ENCODE data around the gene TTC21B.
"Not testable (repeated sequence)": the region's sequence is repeated elsewhere in the genome, so short reads cannot be mapped to it uniquely, and the experiment has no call there.

Gene TTC21B

DNA sequence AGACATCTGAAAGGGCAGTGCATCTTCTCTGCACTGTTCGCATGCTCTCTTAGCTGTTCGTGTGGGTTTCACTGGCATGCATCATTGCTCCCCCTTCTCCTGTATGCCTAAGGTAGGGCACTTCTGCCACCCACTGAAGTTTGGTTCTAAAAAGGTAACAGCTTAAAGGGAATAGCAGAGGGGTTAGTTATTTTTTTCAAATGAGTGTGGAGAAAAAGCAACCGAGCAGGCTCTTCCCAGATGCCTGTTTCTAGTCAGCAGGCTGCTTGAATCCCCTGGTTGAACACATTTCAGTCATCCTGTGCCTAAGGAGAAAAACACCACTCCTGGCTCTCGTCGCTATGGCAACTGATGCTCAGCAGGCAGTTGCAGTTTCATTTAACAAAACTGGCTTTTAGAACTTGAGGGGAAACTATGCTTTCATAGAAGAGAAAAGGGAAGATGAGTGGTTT is 89.7 kb downstream of the TTC21B start:
- no peaks in the 10 kb centered on the region for H3K27me3 ChIP-seq (ENCODE audit: control insufficient read depth in 3 of 3, insufficient read depth in 3 of 3, low read depth in 1 of 3, low read length in 3 of 3)
- H4K8ac ChIP-seq (ENCODE audit: low read depth, low read length), result no peak overlapping the region
- peaks cover 4 to 14% of the 10 kb centered on the region in 2 donors for H3K9me3 ChIP-seq (replicated peaks in 1 of 2; ENCODE audit: control insufficient read depth in 2 of 2, insufficient read depth in 1 of 2, low read depth in 1 of 2, low read length in 2 of 2)
- H3K4ac ChIP-seq (ENCODE audit: low read length), result no peak overlapping the region
- no peak overlapping the region for H2BK12ac ChIP-seq (ENCODE audit: low read length)
- no peak overlapping the region for H3K18ac ChIP-seq (ENCODE audit: low read length)
- H3K4me1 ChIP-seq (ENCODE audit: control insufficient read depth in 2 of 2, insufficient read depth in 1 of 2, low read depth in 1 of 2, low read length in 2 of 2), result peaks cover 5 to 18% of the 10 kb centered on the region in 2 donors
- H2BK5ac ChIP-seq (ENCODE audit: low read length), result no peak overlapping the region
- no peak overlapping the region for H3K14ac ChIP-seq (ENCODE audit: low read length)
- DNase-seq (ENCODE audit: low spot score), result no peak
- H4K91ac ChIP-seq (ENCODE audit: low read depth, low read length, poor library complexity), result no peak overlapping the region
- no CpG with 5 or more reads among the region's 5 CpGs for WGBS, 2 donors (ENCODE audit: extremely low coverage in 2 of 2, insufficient read length in 2 of 2, insufficient replicate concordance in 1 of 2)
- no peaks in the 10 kb centered on the region for H3K79me1 ChIP-seq (ENCODE audit: low read depth, low read length)
- no peak overlapping the region for H3K4me3 ChIP-seq (ENCODE audit: low read length in 2 of 2)
- no peak overlapping the region for H3K9ac ChIP-seq (ENCODE audit: low read depth, low read length, poor library complexity)
- no peak overlapping the region for H3K27ac ChIP-seq (replicated peaks; ENCODE audit: low read length)
- H2BK120ac ChIP-seq (ENCODE audit: low read depth, low read length), result no peak overlapping the region
- H3K36me3 ChIP-seq (replicated peaks in 1 of 2; ENCODE audit: control insufficient read depth in 2 of 2, insufficient read depth in 2 of 2, low read length in 2 of 2), result no peaks in the 10 kb centered on the region
- H2AFZ ChIP-seq (ENCODE audit: low read length), result peak overlapping the region; percentile 26
- no peak overlapping the region for H2BK15ac ChIP-seq (ENCODE audit: low read length)
- H3K4me2 ChIP-seq (ENCODE audit: insufficient read depth, low read length, poor library complexity, severe bottlenecking), result no peak overlapping the region
- no peak overlapping the region for H3K23ac ChIP-seq (ENCODE audit: low read depth, low read length, poor library complexity)
- H2AK5ac ChIP-seq (ENCODE audit: low read depth, low read length), result no peak overlapping the region

- H3K4ac ChIP-seq (ENCODE audit: low read length); H2BK15ac ChIP-seq (ENCODE audit: low read length); H2BK12ac ChIP-seq (ENCODE audit: low read length); H3K27me3 ChIP-seq (ENCODE audit: control insufficient read depth in 3 of 3, insufficient read depth in 3 of 3, low read depth in 1 of 3, low read length in 3 of 3); H3K23ac ChIP-seq (ENCODE audit: low read depth, low read length, poor library complexity); H3K4me2 ChIP-seq (ENCODE audit: insufficient read depth, low read length, poor library complexity, severe bottlenecking); H4K91ac ChIP-seq (ENCODE audit: low read depth, low read length, poor library complexity); H3K4me3 ChIP-seq (ENCODE audit: low read length in 2 of 2); H3K18ac ChIP-seq (ENCODE audit: low read length); H3K9ac ChIP-seq (ENCODE audit: low read depth, low read length, poor library complexity); H2AFZ ChIP-seq (ENCODE audit: low read length); H4K8ac ChIP-seq (ENCODE audit: low read depth, low read length); H3K36me3 ChIP-seq (replicated peaks in 1 of 2; ENCODE audit: control insufficient read depth in 2 of 2, insufficient read depth in 2 of 2, low read length in 2 of 2); H2BK5ac ChIP-seq (ENCODE audit: low read length); H2BK120ac ChIP-seq (ENCODE audit: low read depth, low read length); H2AK5ac ChIP-seq (ENCODE audit: low read depth, low read length); H3K27ac ChIP-seq (replicated peaks; ENCODE audit: low read length); H3K79me1 ChIP-seq (ENCODE audit: low read depth, low read length); H3K14ac ChIP-seq (ENCODE audit: low read length); DNase-seq (ENCODE audit: low spot score): not testable (repeated sequence)
- H3K4me1 ChIP-seq (ENCODE audit: control insufficient read depth in 2 of 2, insufficient read depth in 1 of 2, low read depth in 1 of 2, low read length in 2 of 2), result peaks cover 5 to 18% of the 10 kb centered on the region in 2 donors
- H3K9me3 ChIP-seq (replicated peaks in 1 of 2; ENCODE audit: control insufficient read depth in 2 of 2, insufficient read depth in 1 of 2, low read depth in 1 of 2, low read length in 2 of 2), result peaks cover 5 to 14% of the 10 kb centered on the region in 2 donors
- no CpG with 5 or more reads among the region's 2 CpGs for WGBS, 2 donors (ENCODE audit: extremely low coverage in 2 of 2, insufficient read length in 2 of 2, insufficient replicate concordance in 1 of 2)
These were observed 92.5 kb downstream of the TTC21B start for GRCh38 chr2:165861083-165861482.

- not testable (repeated sequence) for H2AFZ ChIP-seq (ENCODE audit: low read length); H3K23ac ChIP-seq (ENCODE audit: low read depth, low read length, poor library complexity); H3K4me3 ChIP-seq (ENCODE audit: low read length in 2 of 2); H3K4ac ChIP-seq (ENCODE audit: low read length); H3K4me2 ChIP-seq (ENCODE audit: insufficient read depth, low read length, poor library complexity, severe bottlenecking); H4K8ac ChIP-seq (ENCODE audit: low read depth, low read length); H2AK5ac ChIP-seq (ENCODE audit: low read depth, low read length); H3K14ac ChIP-seq (ENCODE audit: low read length); H2BK12ac ChIP-seq (ENCODE audit: low read length); H3K18ac ChIP-seq (ENCODE audit: low read length); H3K27me3 ChIP-seq (ENCODE audit: control insufficient read depth in 3 of 3, insufficient read depth in 3 of 3, low read depth in 1 of 3, low read length in 3 of 3); H3K9ac ChIP-seq (ENCODE audit: low read depth, low read length, poor library complexity); H2BK15ac ChIP-seq (ENCODE audit: low read length); H3K79me1 ChIP-seq (ENCODE audit: low read depth, low read length); H2BK120ac ChIP-seq (ENCODE audit: low read depth, low read length); H4K91ac ChIP-seq (ENCODE audit: low read depth, low read length, poor library complexity); H3K27ac ChIP-seq (replicated peaks; ENCODE audit: low read length); H2BK5ac ChIP-seq (ENCODE audit: low read length); DNase-seq (ENCODE audit: low spot score); H3K36me3 ChIP-seq (replicated peaks in 1 of 2; ENCODE audit: control insufficient read depth in 2 of 2, insufficient read depth in 2 of 2, low read length in 2 of 2)
- WGBS, 2 donors (ENCODE audit: extremely low coverage in 2 of 2, insufficient read length in 2 of 2, insufficient replicate concordance in 1 of 2), result no CpG with 5 or more reads among the region's 2 CpGs
- peaks cover 5 to 14% of the 10 kb centered on the region in 2 donors for H3K9me3 ChIP-seq (replicated peaks in 1 of 2; ENCODE audit: control insufficient read depth in 2 of 2, insufficient read depth in 1 of 2, low read depth in 1 of 2, low read length in 2 of 2)
- H3K4me1 ChIP-seq (ENCODE audit: control insufficient read depth in 2 of 2, insufficient read depth in 1 of 2, low read depth in 1 of 2, low read length in 2 of 2), result peaks cover 5 to 16% of the 10 kb centered on the region in 2 donors
These were observed 93.9 kb downstream of the TTC21B start for GRCh38 chr2:165859723-165860122.

DNA sequence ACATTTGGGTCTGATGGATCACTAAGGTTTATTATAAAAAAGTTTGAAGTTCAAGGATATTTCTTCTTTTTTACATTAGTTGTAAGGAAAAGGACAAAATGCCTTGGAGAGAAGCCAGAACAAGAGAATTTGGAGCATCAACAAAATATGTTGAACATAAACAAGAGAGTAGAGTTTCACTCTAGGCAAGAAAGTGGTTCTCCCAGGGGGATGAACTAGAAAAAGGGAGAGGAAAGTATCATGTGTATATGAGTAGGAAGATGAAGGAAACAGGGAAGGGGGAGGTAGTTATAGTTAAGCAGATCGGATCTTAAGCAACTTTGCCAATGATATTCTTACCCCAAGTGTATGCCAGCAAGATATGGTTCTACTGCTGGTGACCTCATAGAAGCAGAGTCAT is 95.7 kb downstream of the TTC21B start:
- Histone ChIP-seq H3K9me3 (replicated peaks in 1 of 2; ENCODE audit: control insufficient read depth in 2 of 2, insufficient read depth in 1 of 2, low read depth in 1 of 2, low read length in 2 of 2) (peaks cover 11 to 19% of the 10 kb centered on the region in 2 donors), H2AFZ (ENCODE audit: low read length) (no peak overlapping the region), H3K79me1 (ENCODE audit: low read depth, low read length) (no peaks in the 10 kb centered on the region), H3K27me3 (ENCODE audit: control insufficient read depth in 3 of 3, insufficient read depth in 3 of 3, low read depth in 1 of 3, low read length in 3 of 3) (no peaks in the 10 kb centered on the region), H3K4me2 (ENCODE audit: insufficient read depth, low read length, poor library complexity, severe bottlenecking) (no peak overlapping the region), H2BK5ac (ENCODE audit: low read length) (no peak overlapping the region), H2BK15ac (ENCODE audit: low read length) (no peak overlapping the region), H3K9ac (ENCODE audit: low read depth, low read length, poor library complexity) (no peak overlapping the region), H3K4ac (ENCODE audit: low read length) (no peak overlapping the region), H4K91ac (ENCODE audit: low read depth, low read length, poor library complexity) (no peak overlapping the region), H3K36me3 (replicated peaks in 1 of 2; ENCODE audit: control insufficient read depth in 2 of 2, insufficient read depth in 2 of 2, low read length in 2 of 2) (peaks cover 0 to 2% of the 10 kb centered on the region in 2 donors), H2BK12ac (ENCODE audit: low read length) (no peak overlapping the region), H2BK120ac (ENCODE audit: low read depth, low read length) (no peak overlapping the region), H2AK5ac (ENCODE audit: low read depth, low read length) (no peak overlapping the region), H3K4me1 (ENCODE audit: control insufficient read depth in 2 of 2, insufficient read depth in 1 of 2, low read depth in 1 of 2, low read length in 2 of 2) (no peaks in the 10 kb centered on the region), H3K14ac (ENCODE audit: low read length) (no peak overlapping the region), H3K27ac (replicated peaks; ENCODE audit: low read length) (no peak overlapping the region), H3K18ac (ENCODE audit: low read length) (no peak overlapping the region), H3K4me3 (ENCODE audit: low read length in 2 of 2) (no peak overlapping the region), H4K8ac (ENCODE audit: low read depth, low read length) (no peak overlapping the region), H3K23ac (ENCODE audit: low read depth, low read length, poor library complexity) (no peak overlapping the region)
- no CpG with 5 or more reads among the region's 1 CpG for WGBS, 2 donors (ENCODE audit: extremely low coverage in 2 of 2, insufficient read length in 2 of 2, insufficient replicate concordance in 1 of 2)
- DNase-seq (ENCODE audit: low spot score), result no peak

Data from neuronal stem cell (in vitro differentiated cells).